Activated CD4-positive, alpha-beta T cell treated with anti-CD3 and anti-CD28 coated beads, Interleukin-2, Interleukin-6, amounts not matched to agents 100 ng/mL and 50 ng/mL, durations not matched to agents 16 hours and 8 hours (primary cell): Measurements from ENCODE around the gene ROS1.
"Not testable (repeated sequence)": the region's sequence is repeated elsewhere in the genome, so short reads cannot be mapped to it uniquely, and the experiment has no call there.

ENCODE experiments used
- DNase-seq: peaks from one replicate; pipeline ENCODE4 v3.0.0-alpha.2; 2020

Gene ROS1

GRCh38 chr6:117264692-117265409, 160.9 kb downstream of the ROS1 start:
- DNase-seq: peak; percentile 6

GRCh38 chr6:117264369-117264691, 161.4 kb downstream of the ROS1 start:
- no peak for DNase-seq

GRCh38 chr6:117263353-117263927, 162.3 kb downstream of the ROS1 start:
- no peak for DNase-seq

GRCh38 chr6:117262799-117263198, 162.9 kb downstream of the ROS1 start:
- no peak for DNase-seq

GRCh38 chr6:117253785-117254184, 172.0 kb downstream of the ROS1 start:
- DNase-seq: no peak

GRCh38 chr6:117244979-117245378, 180.8 kb downstream of the ROS1 start:
- DNase-seq: not testable (repeated sequence)

- DNase-seq: not testable (repeated sequence)
Observed at GRCh38 chr6:117244571-117244970, 181.2 kb downstream of the ROS1 start.
